WTC11 (cell line): ENCODE data around the gene DENND6A. TPM values are rescaled to one million over a fixed set of nuclear protein-coding genes. Genes with fewer than 3 reads are reported as not detected.

ENCODE experiments used
- ATAC-seq: fragments of 200-7000 bp; cut with Tn5 transposase; 2 replicates; pipeline ENCODE4 v1.10.0; 2021; ENCODE audit warnings: mild to moderate bottlenecking, moderate library complexity
- CTCF ChIA-PET: fragments of 300-600 bp; sonication (Branson Sonifier 250); formaldehyde crosslinking; loops from one replicate; lab custom pipeline; 2021; ENCODE audit warnings: antibody characterized with exemption; lab: Charles Lee
- POLR2A ChIA-PET: fragments of 350-600 bp; sonication (Branson Sonifier 250); formaldehyde crosslinking; loops from one replicate; lab custom pipeline; 2021; ENCODE audit warnings: antibody characterized with exemption; lab: Charles Lee
- DNase-seq: peaks from one replicate; pipeline ENCODE4 v3.0.0; 2021; ENCODE audit warnings: low spot score
- H3K27ac Mint-ChIP-seq: 2 replicates; pipeline ENCODE4 v1.8.0; 2021; ENCODE audit warnings: mixed read lengths
- H3K27me3 Mint-ChIP-seq: 2 replicates; pipeline ENCODE4 v1.8.0; 2021; ENCODE audit warnings: low read depth, mild to moderate bottlenecking, moderate library complexity, mixed read lengths
- H3K36me3 Mint-ChIP-seq: 2 replicates; pipeline ENCODE4 v1.8.0; 2021; ENCODE audit warnings: mixed read lengths
- H3K4me1 Mint-ChIP-seq: 2 replicates; pipeline ENCODE4 v1.8.0; 2022; ENCODE audit warnings: mixed read lengths
- H3K4me3 Mint-ChIP-seq: 2 replicates; pipeline ENCODE4 v1.8.0; 2021; ENCODE audit warnings: mild to moderate bottlenecking, moderate library complexity, mixed read lengths
- H3K9me3 Mint-ChIP-seq: 2 replicates; pipeline ENCODE4 v1.8.0; 2021; ENCODE audit warnings: mixed read lengths
- AR ChIP-seq: fragments of 250-450 bp; sonication (Bioruptor Pico); IDR thresholded peaks from 2 replicates; pipeline ENCODE4 v1.9.0; 2021; ENCODE audit warnings: mild to moderate bottlenecking
- ATF3 ChIP-seq: sonication (generic); formaldehyde crosslinking; conservative IDR thresholded peaks from 2 replicates; pipeline ENCODE4 v1.8.1; 2022; ENCODE audit warnings: mild to moderate bottlenecking, missing genetic modification reagents
- CBFB ChIP-seq: sonication (generic); formaldehyde crosslinking; IDR thresholded peaks from 2 replicates; pipeline ENCODE4 v1.8.1; 2022; ENCODE audit warnings: mild to moderate bottlenecking, low read depth, missing genetic modification reagents
- CDX4 ChIP-seq: fragments of 250-450 bp; sonication (Bioruptor Pico); IDR thresholded peaks from 2 replicates; pipeline ENCODE4 v1.9.0; 2021; ENCODE audit warnings: moderate library complexity, mild to moderate bottlenecking, inconsistent platforms, borderline replicate concordance
- E2F5 ChIP-seq: sonication (generic); formaldehyde crosslinking; IDR thresholded peaks from 2 replicates; pipeline ENCODE4 v1.8.1; 2022; ENCODE audit warnings: mild to moderate bottlenecking, moderate library complexity, missing genetic modification reagents
- ELF4 ChIP-seq: sonication (generic); formaldehyde crosslinking; IDR thresholded peaks from 2 replicates; pipeline ENCODE4 v1.8.1; 2022; ENCODE audit warnings: low read depth, mild to moderate bottlenecking, moderate library complexity, missing genetic modification reagents
- ERG ChIP-seq: fragments of 250-450 bp; sonication (Bioruptor Pico); IDR thresholded peaks from 2 replicates; pipeline ENCODE4 v1.8.0; 2021; ENCODE audit warnings: mild to moderate bottlenecking
- ESRRA ChIP-seq: sonication (generic); formaldehyde crosslinking; IDR thresholded peaks from 2 replicates; pipeline ENCODE4 v1.8.1; 2022; ENCODE audit warnings: mild to moderate bottlenecking, missing genetic modification reagents, borderline replicate concordance
- FOXJ3 ChIP-seq: sonication (generic); formaldehyde crosslinking; IDR thresholded peaks from 2 replicates; pipeline ENCODE4 v1.9.0; 2021; ENCODE audit warnings: missing genetic modification reagents, mild to moderate bottlenecking, borderline replicate concordance
- FOXK1 ChIP-seq: sonication (generic); formaldehyde crosslinking; IDR thresholded peaks from 2 replicates; pipeline ENCODE4 v1.8.0; 2022; ENCODE audit warnings: mild to moderate bottlenecking, moderate library complexity, missing genetic modification reagents
- GRHL2 ChIP-seq: fragments of 250-450 bp; sonication (Bioruptor Pico); IDR thresholded peaks from 2 replicates; pipeline ENCODE4 v1.8.0; 2022; ENCODE audit warnings: mild to moderate bottlenecking, moderate library complexity; ENCODE audit not compliant: insufficient replicate concordance, severe bottlenecking
- MYBL2 ChIP-seq: sonication (generic); formaldehyde crosslinking; IDR thresholded peaks from 2 replicates; pipeline ENCODE4 v1.8.1; 2023; ENCODE audit warnings: mild to moderate bottlenecking, moderate library complexity, missing genetic modification reagents
- NR1H2 ChIP-seq: sonication (generic); formaldehyde crosslinking; IDR thresholded peaks from 2 replicates; pipeline ENCODE4 v1.9.0; 2021; ENCODE audit warnings: mild to moderate bottlenecking, moderate library complexity, missing genetic modification reagents
- NR3C1 ChIP-seq: sonication (generic); formaldehyde crosslinking; conservative IDR thresholded peaks from 2 replicates; pipeline ENCODE4 v1.8.1; 2023; ENCODE audit warnings: low read depth, mild to moderate bottlenecking, missing genetic modification reagents
- SMAD4 ChIP-seq: sonication (generic); formaldehyde crosslinking; IDR thresholded peaks from 2 replicates; pipeline ENCODE4 v1.8.0; 2022; ENCODE audit warnings: mild to moderate bottlenecking, missing genetic modification reagents
- SOX15 ChIP-seq: fragments of 250-450 bp; sonication (Bioruptor Pico); IDR thresholded peaks from 2 replicates; pipeline ENCODE4 v1.9.0; 2021; ENCODE audit warnings: mild to moderate bottlenecking
- TCF7 ChIP-seq: sonication (generic); formaldehyde crosslinking; IDR thresholded peaks from 2 replicates; pipeline ENCODE4 v1.8.0; 2022; ENCODE audit warnings: mild to moderate bottlenecking, low read depth, missing genetic modification reagents, moderate library complexity
- TEAD1 ChIP-seq: sonication (generic); formaldehyde crosslinking; IDR thresholded peaks from 2 replicates; pipeline ENCODE4 v1.8.0; 2022; ENCODE audit warnings: mild to moderate bottlenecking, missing genetic modification reagents
- TP53 ChIP-seq: sonication (generic); formaldehyde crosslinking; IDR thresholded peaks from 2 replicates; pipeline ENCODE4 v1.8.1; 2023; ENCODE audit warnings: mild to moderate bottlenecking, missing genetic modification reagents
- ZNF121 ChIP-seq: sonication (generic); formaldehyde crosslinking; IDR thresholded peaks from 2 replicates; pipeline ENCODE4 v1.8.0; 2023; ENCODE audit warnings: missing genetic modification reagents
- ZNF219 ChIP-seq: sonication (generic); formaldehyde crosslinking; IDR thresholded peaks from 2 replicates; pipeline ENCODE4 v1.8.0; 2023; ENCODE audit warnings: missing genetic modification reagents, mild to moderate bottlenecking, borderline replicate concordance
- ZNF281 ChIP-seq: sonication (generic); formaldehyde crosslinking; IDR thresholded peaks from 2 replicates; pipeline ENCODE4 v1.8.0; 2023; ENCODE audit warnings: mild to moderate bottlenecking, missing genetic modification reagents
- ZNF396 ChIP-seq: fragments of 250-450 bp; sonication (Bioruptor Pico); IDR thresholded peaks from 2 replicates; pipeline ENCODE4 v1.8.0; 2021; ENCODE audit warnings: mild to moderate bottlenecking, moderate library complexity, borderline replicate concordance
- ZNF416 ChIP-seq: fragments of 250-450 bp; sonication (Bioruptor Pico); IDR thresholded peaks from 2 replicates; pipeline ENCODE4 v1.9.0; 2021; ENCODE audit warnings: mild to moderate bottlenecking, inconsistent platforms
- total RNA-seq: library from RNA; stranded (reverse); gene quantifications from 3 replicates; pipeline ENCODE4 v1.2.3, GENCODE V29; 2021

Gene DENND6A
- total RNA-seq, 1 experiment from 2014 or later: 13.9 TPM

GRCh38 chr3:57597127-57597923, 95.6 kb downstream of the DENND6A start, which contains the start of gene ARF4 (continued):
- no peak for TF ChIP-seq TCF7 (CRISPR knock-in tag)
- TF ChIP-seq ZNF121 (CRISPR knock-in tag): no peak
- peak; percentile 85 for TF ChIP-seq FOXK1 (CRISPR knock-in tag)
- TF ChIP-seq ELF4 (CRISPR knock-in tag): no peak
- TF ChIP-seq GRHL2: no peak
- no peak; the same call in 1 of the 2 replicates for TF ChIP-seq TEAD1 (CRISPR knock-in tag)
- peak; percentile 89; the same call in 1 of the 2 replicates for TF ChIP-seq CBFB
- no peak for TF ChIP-seq SMAD4 (CRISPR knock-in tag)
- no peak for TF ChIP-seq ZNF219 (CRISPR knock-in tag)
- peak; percentile 87; the same call in 1 of the 2 replicates for TF ChIP-seq ZNF281 (CRISPR knock-in tag)
- no peak for TF ChIP-seq ZNF396 (CRISPR knock-in tag)
- TF ChIP-seq SOX15 (CRISPR knock-in tag): no peak
- peak; percentile 33; the same call in 1 of the 2 replicates for TF ChIP-seq ESRRA
- no peak for TF ChIP-seq FOXJ3 (CRISPR knock-in tag)
- TF ChIP-seq NR1H2 (CRISPR knock-in tag): no peak
- no peak for TF ChIP-seq AR (CRISPR knock-in tag)
- no peak for TF ChIP-seq CDX4

GRCh38 chr3:57596495-57597126, 96.3 kb downstream of the DENND6A start:
- H3K27me3 Mint-ChIP-seq: no peaks in the 10 kb centered on the region
- peaks cover 12% of the 10 kb centered on the region for H3K36me3 Mint-ChIP-seq
- H3K27ac Mint-ChIP-seq: peak overlapping the region; percentile 100
- no peaks in the 10 kb centered on the region for H3K9me3 Mint-ChIP-seq
- TF ChIP-seq ATF3 (CRISPR knock-in tag) (no peak), NR3C1 (CRISPR knock-in tag) (0 out of 2 replicates have a peak, but pooled peaks have one; percentile 59), ZNF416 (CRISPR knock-in tag) (0 out of 2 replicates have a peak, but pooled peaks have one; percentile 41), TEAD1 (CRISPR knock-in tag) (0 out of 2 replicates have a peak, but pooled peaks have one; percentile 12), ERG (CRISPR knock-in tag) (no peak), E2F5 (CRISPR knock-in tag) (no peak), ZNF396 (CRISPR knock-in tag) (no peak), MYBL2 (CRISPR knock-in tag) (no peak), TCF7 (CRISPR knock-in tag) (no peak), TP53 (CRISPR knock-in tag) (no peak)
- ChIA-PET CTCF (interaction anchor here (0.7 to 1.6 kb wide), 2 partner anchors 199 to 427 kb away, joined by 3 read pairs; no protein-coding TSS in a partner anchor), POLR2A (interaction anchor here (1.8 to 2.1 kb wide), 2 partner anchors 40 to 159 kb away, joined by 7 to 20 read pairs; partner anchors contain the start of genes PDE12 and SLMAP)
- peaks cover 23% of the 10 kb centered on the region for H3K4me1 Mint-ChIP-seq
- peak; percentile 61 for DNase-seq
- peak overlapping the region; percentile 99 for H3K4me3 Mint-ChIP-seq
- ATAC-seq: peak; percentile 4
